GM12878 (cell line): ENCODE data around the gene CLDN19. TPM values are rescaled to one million over a fixed set of nuclear protein-coding genes. Genes with fewer than 3 reads are reported as not detected.

Experiments
- ATAC-seq: fragments of 200-7000 bp; cut with Tn5 transposase; 3 replicates; pipeline ENCODE4 v1.9.1; 2020; ENCODE audit warnings: mild to moderate bottlenecking, moderate library complexity
- BruUV-seq: library from RNA; stranded (reverse); fragments of 400-500 nt; replicated peaks from 2 replicates; lab custom pipeline; 2021; lab: Mats Ljungman, UMichigan
- CTCF ChIA-PET: fragments of 300-600 bp; sonication (Branson Sonifier 250); formaldehyde crosslinking; extraction: SDS; loops from one replicate; lab custom pipeline; 2021; ENCODE audit warnings: inconsistent platforms; lab: Yijun Ruan, JAX
- POLR2A ChIA-PET: fragments of 350-600 bp; formaldehyde crosslinking; extraction: SDS; loops from one replicate; lab custom pipeline; 2021; ENCODE audit warnings: inconsistent platforms; lab: Charles Lee
- RAD21 ChIA-PET: fragments of 300-600 bp; sonication (Branson Sonifier 250); formaldehyde crosslinking; loops from one replicate; lab custom pipeline; 2023; ENCODE audit warnings: antibody characterized with exemption; ENCODE audit not compliant: unreplicated experiment; lab: Charles Lee
- SMC1A ChIA-PET: fragments of 300-600 bp; sonication (Branson Sonifier 250); formaldehyde crosslinking; loops from one replicate; lab custom pipeline; 2023; ENCODE audit not compliant: unreplicated experiment, uncharacterized antibody; lab: Charles Lee
- DNase-seq: peaks from one replicate; pipeline ENCODE4 v3.0.0-alpha.2; 2011; ENCODE audit warnings: low read depth, low spot score
- FAIRE-seq: peaks from 3 replicates; lab custom pipeline; 2011; peaks lifted over from hg19 to GRCh38; lab: Jason Lieb, UNC
- H2AFZ ChIP-seq: 2 replicates; pipeline ENCODE4 v1.6.0; 2011; ENCODE audit warnings: low read depth, low read length, control low read depth; ENCODE audit not compliant: control insufficient read depth
- H3K27ac ChIP-seq: 2 replicates; pipeline ENCODE4 v1.5.1; 2011; ENCODE audit warnings: control low read depth; ENCODE audit not compliant: control insufficient read depth, insufficient read depth
- H3K27me3 ChIP-seq, 2 experiments: replicated peaks in 1 of 2; 2 replicates each; pipeline versions ENCODE4 v1.6.0 to v1.6.1; 2011; ENCODE audit warnings: low read length in 1 of 2; ENCODE audit not compliant: control insufficient read depth in 2 of 2, insufficient read depth in 2 of 2
- H3K36me3 ChIP-seq, 2 experiments: 2 replicates each; pipeline ENCODE4 v1.5.1; 2011; ENCODE audit warnings: low read length in 1 of 2; ENCODE audit not compliant: control insufficient read depth in 2 of 2, insufficient read depth in 2 of 2
- H3K4me1 ChIP-seq: 2 replicates; pipeline ENCODE4 v1.6.1; 2011; ENCODE audit warnings: mild to moderate bottlenecking, low read length, moderate library complexity, mixed read lengths; ENCODE audit not compliant: control insufficient read depth, insufficient read depth
- H3K4me2 ChIP-seq: 2 replicates; pipeline ENCODE4 v1.6.0; 2011; ENCODE audit warnings: control low read depth; ENCODE audit not compliant: control insufficient read depth, insufficient read depth
- H3K4me3 ChIP-seq: fragments of 200-600 bp; sonication (generic); 2 replicates; pipeline ENCODE4 v1.5.1; 2016
- H3K79me2 ChIP-seq: 2 replicates; pipeline ENCODE4 v1.6.0; 2011; ENCODE audit warnings: low read length; ENCODE audit not compliant: control insufficient read depth, insufficient read depth
- H3K9ac ChIP-seq: 2 replicates; pipeline ENCODE4 v1.8.0; 2011; ENCODE audit warnings: low read length, control low read depth, mixed read lengths; ENCODE audit not compliant: control insufficient read depth, insufficient read depth
- H3K9me3 ChIP-seq: replicated peaks from 3 replicates; pipeline ENCODE4 v1.5.1; 2011; ENCODE audit warnings: mild to moderate bottlenecking, low read length; ENCODE audit not compliant: control insufficient read depth, insufficient read depth
- H4K20me1 ChIP-seq: 2 replicates; pipeline ENCODE4 v1.6.0; 2011; ENCODE audit not compliant: control insufficient read depth, insufficient read depth
- SREBF2 ChIP-seq: IDR thresholded peaks from 2 replicates; pipeline ENCODE4 v1.6.1; 2012; ENCODE audit warnings: mild to moderate bottlenecking, low read length
- TCF12 ChIP-seq: IDR thresholded peaks from 2 replicates; pipeline ENCODE4 v1.6.1; 2011; ENCODE audit warnings: low read depth, mild to moderate bottlenecking, low read length
- YBX1 ChIP-seq: fragments of 450-650 bp; IDR thresholded peaks from 2 replicates; pipeline ENCODE4 v1.6.1; 2016; ENCODE audit warnings: antibody characterized with exemption
- ZBED1 ChIP-seq: IDR thresholded peaks from 2 replicates; pipeline ENCODE4 v1.6.1; 2016; ENCODE audit warnings: borderline replicate concordance
- ZBTB40 ChIP-seq: fragments of 450-650 bp; IDR thresholded peaks from 2 replicates; pipeline ENCODE4 v1.6.1; 2016; ENCODE audit warnings: mild to moderate bottlenecking, moderate library complexity, borderline replicate concordance
- WGBS: methylation state at CpG from one replicate; pipeline ENCODE4 v1.1.6; 2016; ENCODE audit warnings: low lambda C conversion rate; ENCODE audit not compliant: insufficient replicate concordance, insufficient coverage; ENCODE audit errors: missing lambda C conversion rate; 5-methylcytosine and 5-hydroxymethylcytosine counted together
- in situ Hi-C: fragments of 300-500 bp; cut with MboI; formaldehyde crosslinking; loops from 9 replicates; pipeline ENCODE4 v1.14.3; 2018; ENCODE audit warnings: mixed read lengths
- intact Hi-C: fragments of 100-400 bp; cut with micrococcal nuclease; formaldehyde crosslinking; loops from one replicate; pipeline ENCODE4 v1.14.2; 2022; ENCODE audit not compliant: unreplicated experiment
- polyA plus RNA-seq, 11 experiments: library from polyadenylated mRNA; depleted of rRNA in 4 of 11; unstranded in 6 of 11; stranded (reverse) in 5 of 11; fragments of >200 nt; fragmentation: Nextera tagmentation in 4 of 11; fragmentation: Illumina TruSeq in 1 of 11; extraction: Ambion mirVana in 4 of 11; extraction: Trizol in 1 of 11; gene quantifications; 1 replicate in 1 of 11; 2 replicates in 10 of 11; pipeline versions ENCODE4 v1.2.1 to v1.2.3, GENCODE V29; 2011 to 2016; ENCODE audit warnings: inconsistent platforms in 2 of 11, missing spikeins in 2 of 11, low read depth in 1 of 11
- total RNA-seq, 4 experiments: library from RNA; depleted of rRNA in 3 of 4; stranded (reverse); fragments of >200 nt in 3 of 4; fragmentation: Illumina TruSeq in 1 of 4; extraction: Trizol in 1 of 4; gene quantifications; 2 replicates each; pipeline versions ENCODE4 v1.2.1 to v1.2.3, GENCODE V29; 2013 to 2021

CLDN19 gene
- total and polyA plus RNA-seq, 10 of the 15 experiments (the other 5 are each of a cell fraction or from before 2014, with no cell fraction given), result not detected

GRCh38 chr1:42734201-42735035 is 5.6 kb downstream of the CLDN19 start (continued):
- no peak for TF ChIP-seq ZBTB40
- TF ChIP-seq YBX1, result no peak
- TF ChIP-seq SREBF2, result no peak
- no peak for TF ChIP-seq ZBED1

- Histone ChIP-seq H3K36me3 (no peaks in the 10 kb centered on the region), H3K4me3 (no peak overlapping the region), H3K27ac (no peak overlapping the region), H3K9ac (no peak overlapping the region), H3K9me3 (no peaks in the 10 kb centered on the region), H2AFZ (no peak overlapping the region), H3K4me1 (peaks cover 11% of the 10 kb centered on the region), H4K20me1 (no peaks in the 10 kb centered on the region), H3K4me2 (no peak overlapping the region), H3K79me2 (no peaks in the 10 kb centered on the region), H3K27me3 (no peaks in the 10 kb centered on the region)
- SMC1A ChIA-PET, result interaction anchor here (0.6 kb wide), 1 partner anchor 30 kb away, joined by 3 read pairs; no protein-coding TSS in a partner anchor
- CTCF ChIA-PET, result no interaction called here
- no peak for FAIRE-seq
- RAD21 ChIA-PET, result no interaction called here
- DNase-seq, result no peak
- intact Hi-C loops (no loop called here), in situ Hi-C loops (loop anchor here (10.0 kb wide), 1 partner anchor 139 kb away; no protein-coding TSS in a partner anchor)
- WGBS, result 41% methylated on average over 12 of the region's 12 CpGs
- POLR2A ChIA-PET, result no interaction called here
- no peak for TF ChIP-seq TCF12
- BruUV-seq, result no TSS peak
- ATAC-seq, result no peak
These were observed 6.4 kb downstream of the CLDN19 start for GRCh38 chr1:42733415-42734200.
